Measurements from ENCODE around the gene KIFC1.

DNA sequence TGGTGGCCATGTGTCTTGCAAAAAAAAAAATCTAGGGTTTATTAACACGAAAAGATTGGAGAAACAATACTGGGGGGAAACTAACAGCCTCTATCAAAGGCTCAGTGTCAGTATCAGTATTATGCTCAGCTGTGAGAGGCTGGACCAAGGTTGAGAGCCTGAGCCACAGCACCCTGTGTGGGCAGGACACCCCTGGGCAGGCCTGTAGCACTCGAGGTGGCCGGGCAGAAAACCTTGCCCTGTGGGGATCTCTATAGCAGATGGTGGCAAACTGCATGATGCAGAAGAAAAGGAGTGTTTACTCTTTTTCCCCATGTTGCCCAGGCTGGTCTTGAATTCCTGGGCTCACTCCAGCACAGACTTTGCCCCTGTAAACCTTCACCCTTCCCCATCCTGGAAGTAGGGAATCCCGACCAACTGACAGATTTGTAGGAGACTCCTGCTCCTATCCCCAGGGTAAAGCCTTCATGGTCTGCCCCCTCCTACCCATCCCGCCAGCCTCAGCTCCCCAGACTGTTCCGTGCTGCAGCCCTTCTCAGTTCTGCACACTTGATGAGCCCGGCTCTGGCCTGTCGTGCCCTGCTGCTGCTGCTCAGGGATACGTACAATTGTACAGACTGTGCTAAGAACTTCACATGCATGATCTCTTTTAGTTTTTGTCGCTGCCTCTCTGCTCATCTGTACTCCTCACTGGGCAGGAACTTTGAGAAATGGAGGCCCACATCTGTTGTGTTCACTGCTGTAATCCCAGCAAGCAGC lies 8.0 kb upstream of the KIFC1 start:
- TF ChIP-seq CTCF (IDR thresholded peaks at IDR 0.05) (no peak), POLR2A (IDR thresholded peaks at IDR 0.05) (no peak)
